CD4-positive, alpha-beta T cell treated with Interleukin-17A for 1 hour (primary cell): Measurements from ENCODE around the gene MRC1.
A peak's percentile ranks its signal among the peaks of the same experiment; 100 is the strongest.

Source experiments
- DNase-seq: peaks from one replicate; pipeline ENCODE4 v3.0.0-alpha.2; 2020

The MRC1 gene

DNA sequence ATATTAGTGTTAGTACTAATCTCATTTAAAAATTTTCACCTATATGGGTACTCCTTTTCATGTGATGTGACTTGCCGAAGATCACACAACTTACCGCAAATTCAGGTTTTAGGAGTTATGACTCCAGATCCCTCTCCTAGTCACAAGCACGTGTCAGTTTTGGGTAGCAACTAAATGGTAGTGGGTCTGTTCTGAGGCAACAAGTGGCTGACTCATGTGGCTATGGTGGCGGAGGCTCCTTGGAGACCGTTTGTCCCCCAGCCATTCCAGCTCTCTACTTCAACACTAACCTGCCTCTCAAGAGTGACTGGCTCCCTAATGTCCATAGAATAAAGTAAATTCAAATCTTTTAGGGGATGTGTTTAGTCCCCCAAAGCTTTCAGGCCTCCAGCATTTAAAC, 39.5 kb downstream of the MRC1 start:
- DNase-seq: no peak

DNA sequence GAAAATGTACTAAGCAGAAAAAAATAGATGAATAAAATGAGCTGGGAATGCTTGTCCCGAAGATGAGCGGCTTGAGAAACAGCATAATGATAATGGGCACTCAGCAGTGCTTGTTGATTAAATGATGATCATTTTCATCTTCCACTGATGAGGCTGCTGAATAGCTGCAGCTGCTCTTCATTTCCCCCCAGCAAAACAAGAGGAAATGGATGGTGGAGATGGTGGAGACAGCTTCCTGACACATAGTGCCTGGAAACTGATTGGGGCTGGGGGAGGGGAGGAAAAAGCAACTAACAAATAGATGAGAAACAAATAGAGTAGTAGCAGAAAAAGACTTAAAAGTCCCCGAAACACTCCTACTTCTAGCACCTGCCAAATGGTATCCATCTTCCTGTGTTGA, 41.4 kb downstream of the MRC1 start:
- DNase-seq: no peak

DNA sequence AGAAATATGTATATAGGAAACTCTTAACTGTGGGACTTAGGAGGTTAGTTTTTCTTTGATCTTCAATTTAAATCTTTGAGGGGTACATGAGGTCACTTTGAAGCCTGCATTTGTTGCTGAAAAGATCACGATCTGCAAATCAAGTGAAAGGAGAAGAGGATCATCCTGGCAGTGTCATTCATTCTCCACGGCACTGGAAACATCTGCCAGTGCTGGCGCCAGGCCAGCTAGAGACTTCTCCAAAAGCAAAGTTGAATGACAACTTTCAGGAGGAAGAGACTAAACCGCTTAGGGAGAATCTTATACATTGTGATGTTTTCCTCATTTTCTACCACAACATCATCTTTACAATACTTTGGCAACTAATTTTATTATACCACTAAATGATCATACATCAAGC, 42.5 kb downstream of the MRC1 start:
- DNase-seq: peak; percentile 17

DNA sequence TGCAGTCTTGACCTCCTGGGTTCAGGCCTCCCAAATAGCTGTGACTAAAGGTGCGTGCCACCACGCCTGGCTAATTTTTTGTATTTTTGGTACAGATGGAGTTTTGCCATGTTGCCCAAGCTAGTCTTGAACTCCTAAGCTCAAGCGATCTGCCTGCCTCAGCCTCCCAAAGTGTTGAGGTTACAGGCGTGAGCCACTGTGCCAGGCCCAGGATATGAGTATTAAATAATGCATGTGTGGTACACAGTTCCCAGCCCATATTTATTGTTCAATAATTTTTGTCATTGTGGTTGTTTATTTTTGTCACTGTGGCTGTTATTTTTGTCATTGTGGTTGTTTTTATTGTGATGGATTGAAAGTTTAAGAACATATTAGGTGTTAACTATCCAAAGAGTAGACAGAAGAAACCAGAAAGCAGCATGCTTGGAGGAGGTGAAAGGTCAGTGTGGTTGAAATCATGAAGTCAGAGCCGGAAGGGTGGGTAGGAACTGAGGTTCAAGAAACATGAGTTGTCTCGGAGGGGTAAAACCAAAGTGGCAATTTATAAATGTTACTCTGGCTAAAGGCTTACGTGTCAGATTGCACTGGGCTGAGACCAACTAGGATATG, 45.0 kb downstream of the MRC1 start:
- DNase-seq: peak; percentile 35

DNA sequence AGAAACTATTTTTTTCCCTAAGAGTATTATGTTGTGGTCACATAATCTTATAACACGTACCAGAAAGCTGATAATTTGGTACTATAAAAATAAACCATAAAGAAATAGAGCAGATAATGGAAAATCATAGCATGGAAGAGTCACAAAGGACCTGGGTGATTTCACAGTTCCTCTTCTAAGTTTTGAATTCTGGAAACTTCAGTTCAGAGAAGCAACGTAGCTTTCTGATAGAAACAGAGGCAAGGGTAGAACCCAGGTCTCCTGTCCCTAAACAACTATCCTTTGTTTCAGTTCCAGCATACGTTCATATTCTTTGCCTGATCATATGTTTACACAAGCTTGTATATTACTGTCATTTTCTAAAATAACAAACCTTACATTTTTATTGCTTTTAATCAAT, 47.9 kb downstream of the MRC1 start:
- no peak for DNase-seq

DNA sequence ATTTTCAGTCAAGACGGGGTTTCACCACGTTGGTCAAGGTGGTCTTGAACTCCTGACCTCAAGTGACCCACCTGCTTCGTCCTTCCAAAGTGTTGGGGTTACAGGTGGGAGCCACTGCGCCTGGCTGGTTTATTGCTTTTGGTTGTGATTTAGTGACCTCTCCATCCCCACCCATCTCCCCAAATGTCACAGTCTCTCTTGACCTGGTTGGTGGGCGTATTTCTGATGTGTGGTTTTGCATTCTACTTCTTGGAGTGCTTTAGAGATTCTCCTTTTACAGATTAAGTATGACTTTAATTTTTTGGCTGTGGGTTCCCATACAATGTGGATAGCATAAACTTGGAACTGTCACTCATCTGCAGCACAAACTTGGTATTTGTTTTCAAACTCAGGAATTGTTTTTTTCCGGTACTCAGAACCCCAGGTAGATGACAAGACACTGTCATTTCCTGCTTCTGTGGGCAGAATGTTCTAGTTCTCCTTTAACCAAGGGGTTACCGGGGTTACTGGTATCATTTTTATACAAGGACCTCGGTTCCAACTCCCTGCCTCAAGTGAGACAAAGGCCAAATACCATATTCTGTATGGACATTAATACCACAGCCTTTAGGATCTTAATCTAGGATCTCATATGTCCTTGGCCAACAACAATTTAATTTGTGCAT, 50.5 kb downstream of the MRC1 start:
- DNase-seq: peak; percentile 53

DNA sequence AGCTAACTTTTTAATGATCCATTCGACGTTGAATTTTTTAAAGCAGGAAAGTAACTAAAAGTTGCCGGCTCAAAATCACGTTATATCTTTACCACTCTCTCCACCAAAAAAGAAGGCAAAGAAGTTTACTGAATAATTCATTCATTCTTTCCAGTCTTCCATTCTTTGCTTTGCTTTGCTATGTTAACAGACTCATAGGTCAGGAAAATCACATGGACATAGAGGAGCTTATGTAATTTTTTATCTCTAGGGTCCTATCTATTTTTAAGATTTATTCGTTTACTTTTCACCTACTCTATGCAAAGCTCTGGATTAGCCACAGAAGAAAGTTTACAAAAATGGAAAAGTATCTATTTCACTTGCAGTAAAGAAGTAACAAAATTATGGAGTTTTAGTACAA, 52.6 kb downstream of the MRC1 start:
- no peak for DNase-seq

DNA sequence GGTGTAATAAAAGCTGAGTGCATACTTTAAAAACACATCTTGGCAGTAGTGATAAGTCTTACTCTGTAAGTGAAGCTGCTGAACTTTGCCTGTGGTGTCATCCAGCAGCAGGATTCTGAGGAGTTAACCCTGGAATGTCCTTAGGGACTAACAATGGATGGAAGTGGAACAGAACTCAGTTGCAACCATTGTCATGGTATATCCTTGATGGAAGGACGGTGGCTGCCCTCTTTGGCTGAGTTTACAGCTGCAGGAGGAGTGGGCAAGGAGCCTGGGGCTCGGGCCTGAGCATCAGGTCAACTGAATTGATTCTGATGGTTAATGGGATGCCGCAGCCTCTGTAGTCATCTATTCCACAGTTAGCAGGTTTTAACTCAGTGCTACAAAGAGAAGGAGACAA, 56.2 kb downstream of the MRC1 start:
- no peak for DNase-seq

DNA sequence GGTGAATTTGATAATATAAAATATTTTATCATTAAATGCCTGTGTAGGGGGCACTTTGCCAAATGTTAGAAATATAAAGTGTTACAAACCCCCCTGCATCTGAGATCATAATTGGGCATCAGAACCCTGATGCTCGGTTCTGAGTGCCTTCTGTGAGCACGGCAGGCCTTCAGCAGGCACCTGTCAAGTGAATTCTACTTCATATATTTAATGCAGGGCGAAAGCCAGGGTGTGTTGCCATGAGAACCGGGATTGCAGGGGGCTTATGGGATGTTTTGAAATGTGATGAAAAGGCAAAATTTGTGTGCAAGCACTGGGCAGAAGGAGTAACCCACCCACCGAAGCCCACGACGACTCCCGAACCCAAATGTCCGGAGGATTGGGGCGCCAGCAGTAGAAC, 57.2 kb downstream of the MRC1 start:
- DNase-seq: no peak

DNA sequence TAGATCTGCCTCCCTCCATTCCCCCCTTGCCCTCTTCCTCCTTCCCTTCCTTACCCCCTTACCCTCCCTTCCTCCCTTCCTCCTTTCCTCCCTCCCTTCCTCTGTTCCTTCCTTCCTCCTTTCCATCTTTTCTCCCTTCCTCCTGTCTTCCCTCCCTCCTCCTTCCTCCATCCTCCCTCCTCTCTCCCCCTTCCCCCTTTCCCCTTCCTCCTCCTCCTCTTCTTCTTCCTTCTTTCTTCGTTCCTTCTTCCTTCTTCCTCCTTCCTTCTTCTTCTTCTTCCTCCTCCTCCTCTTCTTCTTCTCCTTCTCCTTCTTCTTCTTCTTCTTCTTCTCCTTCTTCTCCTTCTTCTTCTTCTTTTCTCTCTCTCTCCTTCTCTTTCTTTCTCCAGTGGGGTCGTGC, 57.9 kb downstream of the MRC1 start:
- no peak for DNase-seq

DNA sequence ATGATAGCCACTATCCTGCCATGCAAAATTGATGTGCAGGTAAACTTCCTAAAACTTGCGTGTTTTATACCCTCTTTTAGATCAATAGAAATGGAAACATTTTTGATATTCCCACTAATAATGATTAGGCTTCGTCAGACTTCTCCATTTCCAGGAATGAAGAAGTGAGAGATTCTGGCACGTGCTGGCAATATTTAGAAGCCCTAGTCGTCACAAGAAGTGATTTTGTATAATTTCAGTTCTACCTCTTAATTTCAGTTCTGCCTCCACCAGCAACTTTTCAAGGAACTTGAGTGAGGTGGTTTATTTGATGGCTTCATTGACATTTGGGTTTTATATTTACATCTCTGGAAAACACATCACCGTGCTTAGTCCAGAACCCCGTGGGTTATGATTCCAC, 61.9 kb downstream of the MRC1 start:
- DNase-seq: peak; percentile 4

DNA sequence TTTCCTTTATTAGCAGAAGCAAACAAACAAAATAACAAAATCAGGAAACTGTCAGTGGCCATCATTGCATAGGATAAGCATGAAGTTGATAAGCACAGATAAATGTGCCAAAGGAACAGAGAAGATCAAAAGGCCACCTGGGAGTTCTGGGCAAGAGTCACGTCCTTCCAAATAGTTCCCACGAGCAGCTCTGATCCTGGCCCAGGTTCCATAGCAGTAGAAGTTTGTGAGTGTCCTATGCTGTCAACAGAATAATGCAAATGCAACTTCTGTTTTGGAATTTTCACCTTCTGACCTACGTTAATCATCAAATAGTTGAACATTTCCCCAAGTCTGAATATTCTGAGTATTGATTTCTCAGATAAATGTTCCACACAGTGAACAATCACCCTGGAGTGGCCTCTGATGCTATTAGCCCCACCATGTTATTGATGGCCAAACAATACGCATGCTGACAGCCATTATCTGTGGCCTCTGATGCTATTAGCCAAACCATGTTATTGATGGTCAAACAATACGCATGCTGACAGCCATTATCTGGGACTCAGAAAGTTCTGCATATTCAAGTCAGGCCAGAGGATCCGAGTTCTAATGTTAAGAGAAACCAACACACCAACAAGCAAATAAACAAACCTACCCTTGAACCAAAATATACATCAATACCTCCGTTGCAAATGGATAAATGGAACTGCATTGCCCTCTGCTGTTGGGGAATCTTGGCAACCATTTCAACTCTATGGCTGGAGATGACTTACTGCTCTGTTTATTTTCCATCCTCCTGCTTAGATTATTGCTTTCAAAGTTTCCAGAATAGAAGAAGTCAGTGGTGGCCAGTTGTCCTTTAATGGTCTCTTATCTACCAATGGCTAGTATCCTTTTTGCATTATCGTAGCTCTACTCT, 63.3 kb downstream of the MRC1 start:
- peak; percentile 45 for DNase-seq

DNA sequence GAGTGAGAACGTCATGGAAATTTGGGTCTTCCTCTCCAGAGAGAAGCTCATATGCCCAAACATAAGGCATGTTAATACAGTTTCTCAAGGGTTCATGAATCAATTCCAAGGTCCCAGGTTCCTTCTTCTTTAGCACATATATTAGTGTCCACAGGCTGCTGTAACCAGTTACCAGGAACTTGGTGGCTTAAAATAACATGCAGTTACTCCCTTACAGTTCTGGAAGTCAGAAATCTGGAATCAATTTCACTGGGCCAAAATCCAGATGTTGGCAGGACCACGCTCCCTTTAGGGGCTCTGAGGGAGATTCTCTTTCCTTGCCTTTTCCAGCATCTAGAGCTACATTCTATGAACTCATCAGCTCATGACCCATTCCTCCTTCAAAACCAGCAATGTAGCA, 64.8 kb downstream of the MRC1 start:
- DNase-seq: no peak

DNA sequence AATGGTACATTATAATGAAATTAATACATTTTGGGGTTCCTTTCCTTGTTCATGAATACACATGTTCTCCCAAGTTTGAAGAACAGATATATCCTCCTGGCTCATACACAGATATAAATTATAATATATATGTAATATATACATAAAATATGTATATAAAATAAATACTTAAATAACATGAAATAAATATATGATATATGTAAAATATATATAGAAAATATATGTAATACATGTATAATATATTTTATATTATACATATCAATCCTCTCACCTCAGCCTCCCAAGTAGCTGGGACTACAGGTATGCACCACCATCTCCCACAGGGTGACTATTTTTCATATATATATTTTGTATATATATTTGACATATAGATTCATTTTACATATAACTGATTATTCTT, 68.0 kb downstream of the MRC1 start:
- no peak for DNase-seq

DNA sequence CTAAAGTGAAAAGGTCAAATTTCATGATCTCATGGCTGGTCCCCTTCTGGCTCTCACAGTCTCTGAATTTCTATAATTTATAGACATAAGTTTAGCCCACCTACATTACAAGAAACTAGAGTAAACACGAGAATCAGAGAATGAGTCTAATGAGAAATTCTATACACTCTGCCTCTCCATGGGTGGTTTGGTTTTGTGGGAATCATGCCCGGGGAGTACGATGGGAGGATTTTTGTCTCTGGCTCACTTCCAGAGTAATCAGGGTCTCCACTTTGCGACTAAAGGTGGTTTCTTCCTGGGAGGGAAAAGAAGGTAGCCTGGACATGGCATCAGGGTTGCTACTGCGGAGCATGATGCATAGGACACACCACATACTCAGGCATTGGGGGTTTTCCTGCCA, 69.7 kb downstream of the MRC1 start:
- DNase-seq: no peak

DNA sequence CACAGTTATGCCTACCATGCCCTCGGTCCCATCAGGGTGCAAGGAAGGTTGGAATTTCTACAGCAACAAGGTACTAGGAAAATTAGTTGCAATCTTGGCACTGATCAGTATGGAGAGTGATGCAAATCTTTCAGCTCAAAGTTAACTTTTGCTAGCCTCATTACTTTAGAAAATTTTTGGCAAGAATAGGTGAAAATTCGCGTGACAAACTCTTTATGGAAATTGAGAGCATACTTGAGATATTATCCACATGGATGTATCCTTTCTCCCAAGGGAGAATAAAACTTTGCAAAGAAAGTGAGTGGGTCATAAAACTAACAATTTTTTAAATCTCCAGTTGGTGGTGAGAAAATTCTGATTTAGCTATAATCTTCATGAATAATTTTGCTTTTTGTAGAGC, 71.5 kb downstream of the MRC1 start:
- no peak for DNase-seq

DNA sequence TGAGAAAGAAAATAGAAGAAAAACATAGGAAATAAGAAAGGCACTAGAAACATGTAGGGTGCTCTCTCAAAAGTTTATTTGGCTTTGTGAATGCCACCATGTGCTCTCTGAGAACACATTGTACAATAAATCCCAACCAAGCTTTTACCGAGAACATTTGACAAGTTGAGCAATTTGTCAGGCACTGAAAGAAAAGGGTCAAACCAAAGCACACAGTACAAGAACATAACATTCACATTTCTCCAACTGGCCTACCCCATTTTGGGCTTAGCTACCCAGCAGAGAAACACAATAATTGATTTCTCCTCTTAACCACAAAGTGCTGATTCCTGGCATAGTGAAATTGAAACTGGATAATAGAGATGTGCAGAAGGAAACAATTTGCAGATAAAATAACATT, 73.4 kb downstream of the MRC1 start:
- no peak for DNase-seq

DNA sequence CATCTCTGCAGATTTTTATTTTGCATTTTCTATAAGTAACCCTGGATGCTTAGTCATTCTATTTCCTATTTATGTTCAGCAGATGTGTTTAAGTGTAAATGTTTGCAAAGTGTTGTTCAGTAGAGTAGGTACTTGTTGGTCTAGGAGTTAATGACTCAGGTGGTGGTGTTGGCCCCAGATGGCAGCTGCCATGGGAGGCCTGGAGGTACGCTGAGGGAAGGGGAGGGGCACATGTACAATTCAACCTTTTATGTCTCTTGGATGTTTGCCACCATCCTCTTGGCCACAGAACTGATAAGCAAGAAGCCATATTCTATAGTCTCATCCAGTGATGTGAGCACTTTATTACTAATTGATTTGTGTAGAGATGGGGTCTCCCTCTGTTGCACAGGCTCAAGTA, 74.5 kb downstream of the MRC1 start:
- no peak for DNase-seq

DNA sequence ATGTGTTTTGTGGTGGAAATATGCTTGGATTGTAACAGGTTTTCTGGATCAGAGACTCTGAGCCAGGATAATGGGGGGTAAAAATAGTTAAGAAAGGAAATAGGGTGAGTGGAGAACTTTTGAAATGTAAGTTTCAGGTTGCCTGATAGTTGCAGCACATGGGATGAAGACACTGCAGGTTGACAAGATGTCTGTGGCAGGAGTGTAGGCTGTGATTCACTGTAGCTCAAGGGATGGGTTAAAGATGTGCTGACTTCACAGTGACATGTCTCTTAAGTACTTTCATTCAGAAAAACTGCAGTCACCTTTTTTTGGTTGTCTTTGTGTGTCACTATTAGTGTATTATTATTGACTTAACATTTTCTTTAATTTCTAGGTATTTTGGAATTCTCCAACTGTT, 79.0 kb downstream of the MRC1 start:
- no peak for DNase-seq

DNA sequence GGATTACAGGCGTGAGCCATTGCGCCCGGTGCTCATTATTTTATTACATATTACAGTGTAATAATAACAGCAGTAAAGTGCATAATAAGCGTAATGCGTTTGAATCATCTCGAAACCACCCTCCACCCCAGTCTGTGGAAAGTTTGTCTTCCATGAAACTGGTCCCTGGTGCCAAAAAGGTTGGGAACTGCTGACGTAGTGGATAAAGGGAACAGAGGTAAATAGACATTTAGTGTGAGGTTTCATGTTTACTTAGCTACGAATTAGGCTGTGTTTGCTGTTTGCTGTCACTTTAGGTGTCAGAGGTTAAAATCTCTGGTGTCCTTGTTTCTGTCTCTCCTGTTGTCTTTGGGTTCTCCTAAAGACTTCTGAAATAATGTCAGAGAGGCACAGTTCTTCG, 82.3 kb downstream of the MRC1 start:
- no peak for DNase-seq

DNA sequence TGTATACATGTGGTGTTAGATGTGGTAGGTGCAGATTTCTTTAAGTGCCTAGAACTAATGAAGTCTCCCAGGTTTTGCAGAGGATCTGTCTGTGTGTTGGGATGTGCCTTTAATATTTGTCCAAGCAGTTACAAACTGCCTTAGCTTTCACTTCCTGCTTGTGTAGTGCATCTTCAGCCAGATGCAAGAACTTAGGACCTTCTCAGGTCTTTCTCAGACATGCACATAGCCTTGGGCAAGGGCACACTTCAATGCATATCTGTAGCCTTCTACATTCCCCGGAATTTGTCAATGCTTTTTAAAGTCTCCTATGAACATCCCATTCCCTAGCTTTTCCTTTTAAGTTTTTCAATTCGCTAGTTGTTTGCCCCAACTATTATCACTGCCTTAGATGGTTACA, 95.4 kb downstream of the MRC1 start:
- no peak for DNase-seq

DNA sequence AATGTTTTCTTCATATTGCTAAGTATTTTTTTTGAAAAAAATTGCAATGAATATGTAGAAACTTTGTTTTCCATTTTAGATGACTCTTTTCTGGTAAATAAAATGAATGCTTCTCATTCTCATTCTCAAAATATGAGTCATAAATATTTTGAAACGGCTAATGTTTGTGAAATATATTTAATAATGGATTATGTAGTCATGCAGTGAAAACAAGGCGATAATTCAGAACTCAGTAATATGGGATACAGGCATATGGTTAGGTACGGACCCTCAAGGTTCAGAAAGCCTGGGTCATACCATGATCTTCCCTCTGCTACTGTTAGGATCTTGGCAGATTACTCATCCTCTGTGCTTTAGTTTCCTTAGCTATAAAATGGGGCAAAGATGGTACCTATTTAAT, 96.3 kb downstream of the MRC1 start:
- no peak for DNase-seq

DNA sequence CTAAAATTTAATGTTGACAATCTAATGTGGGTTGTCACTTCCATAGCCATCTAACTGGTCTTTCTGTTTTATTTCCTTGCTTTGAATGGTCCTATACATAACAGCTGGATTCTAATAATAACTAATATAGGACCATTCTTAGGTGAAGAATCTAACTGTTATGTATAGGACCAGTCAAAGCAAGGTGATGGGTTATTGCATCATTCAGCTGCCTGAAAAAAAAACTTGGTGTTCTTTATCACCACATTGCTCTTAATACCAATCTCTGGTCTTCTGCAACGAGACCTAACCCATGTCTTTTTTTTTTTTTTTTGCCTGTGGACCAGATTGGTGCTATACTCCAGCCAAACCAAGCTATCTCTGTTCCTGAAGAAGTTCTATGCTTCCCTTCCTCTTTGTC, 96.9 kb downstream of the MRC1 start:
- DNase-seq: no peak

DNA sequence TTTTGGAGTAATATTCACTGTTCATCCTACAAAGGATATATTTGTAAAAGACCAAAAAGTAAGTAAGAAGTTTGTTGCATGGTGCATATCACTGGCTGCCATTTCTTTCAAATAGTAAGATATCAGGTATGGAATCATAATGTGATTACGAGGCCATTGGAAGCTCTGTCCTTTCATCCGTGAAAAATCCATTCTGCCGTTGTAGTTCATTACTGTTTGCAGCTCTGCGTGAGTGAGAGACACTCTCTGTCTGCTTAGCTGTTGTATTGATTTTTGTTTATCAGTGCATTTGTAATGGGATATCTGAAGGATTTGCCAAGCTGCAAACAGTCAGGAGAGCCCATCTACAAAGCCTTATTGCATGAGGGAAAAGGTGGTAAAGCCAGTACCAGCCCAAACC, 98.5 kb downstream of the MRC1 start:
- no peak for DNase-seq
